Stomach (tissue), 9 donors: ENCODE measurements around the gene BMPR1B. TPM values are rescaled to one million over a fixed set of nuclear protein-coding genes. Genes with fewer than 3 reads are reported as not detected.

Experiments used
- DNase-seq, 2 donors: peaks; one replicate each; pipeline versions ENCODE4 v3.0.0 to v3.0.0-alpha.2; 2013 to 2019
- H3K27ac ChIP-seq, 5 donors: fragments of 200-600 bp in 4 of 5; sonication (generic) in 4 of 5; one replicate each; pipeline ENCODE4 v1.5.1; 2013 to 2019; ENCODE audit warnings: mild to moderate bottlenecking in 1 of 5, moderate library complexity in 1 of 5
- H3K27me3 ChIP-seq, 3 donors: fragments of 200-600 bp; sonication (generic); one replicate each; pipeline ENCODE4 v1.5.1; 2017 to 2019; ENCODE audit warnings: mixed run types in 1 of 3
- H3K36me3 ChIP-seq, 4 donors: fragments of 200-600 bp; sonication (generic); 1 replicate in 3 of 4; 2 replicates in 1 of 4; pipeline ENCODE4 v1.5.1; 2016 to 2019
- H3K4me1 ChIP-seq, 4 donors: fragments of 200-600 bp; sonication (generic); one replicate each; pipeline ENCODE4 v1.5.1; 2016 to 2019
- H3K4me3 ChIP-seq, 4 donors: fragments of 200-600 bp; sonication (generic) in 3 of 4; one replicate each; pipeline ENCODE4 v1.5.1; 2016 to 2019; ENCODE audit warnings: mild to moderate bottlenecking in 1 of 4
- H3K9me3 ChIP-seq, 4 donors: fragments of 200-600 bp; sonication (generic); one replicate each; pipeline ENCODE4 v1.5.1; 2016 to 2019
- EP300 ChIP-seq: sonication (generic); formaldehyde crosslinking; IDR thresholded peaks from one replicate; pipeline ENCODE4 v1.6.1; 2017; ENCODE audit warnings: antibody characterized with exemption
- POLR2A ChIP-seq, 4 donors: fragments of 450-650 bp; IDR thresholded peaks; one replicate each; pipeline ENCODE4 v1.6.1; 2016; ENCODE audit warnings: antibody characterized with exemption in 4 of 4, control low read depth in 2 of 4, mild to moderate bottlenecking in 1 of 4, moderate library complexity in 1 of 4
- POLR2AphosphoS5 ChIP-seq, 3 donors: sonication (generic); formaldehyde crosslinking; IDR thresholded peaks; one replicate each; pipeline ENCODE4 v1.6.1; 2016; ENCODE audit warnings: antibody characterized with exemption in 3 of 3
- WGBS, 5 donors: extraction: QIAGEN DNeasy Blood & Tissue Kit in 3 of 5; methylation state at CpG; one replicate each; pipeline versions ENCODE4 v1.1.5 to v1.1.7; 2013 to 2018; 5-methylcytosine and 5-hydroxymethylcytosine counted together
- intact Hi-C: fragments of 100-400 bp; cut with DNase I; formaldehyde crosslinking; loops from one replicate; pipeline ENCODE4 v1.15.1; 2023; ENCODE audit warnings: low total_unique reads
- polyA plus RNA-seq, 3 donors: library from polyadenylated mRNA; stranded (reverse); fragments of 200-250 nt; gene quantifications; one replicate each; pipeline ENCODE4 v1.2.3, GENCODE V29; 2013
- total RNA-seq, 5 donors: library from RNA; depleted of rRNA; stranded (reverse); fragments of >200 nt; gene quantifications; one replicate each; pipeline versions ENCODE4 v1.1.0 to v1.2.3, GENCODE V29; 2014 to 2016
- TF ChIP-seq, protein P1 (sequence below), 7 experiments: fragments of 450-650 bp in 4 of 7; fragments of 200-600 bp in 3 of 7; sonication (generic) in 3 of 7; IDR thresholded peaks; one replicate each; pipeline ENCODE4 v1.5.1; 2016 to 2019; ENCODE audit warnings: antibody characterized with exemption in 7 of 7, control low read depth in 2 of 7, mild to moderate bottlenecking in 1 of 7
- donor health status: healthy with polysubstance abuse.
- donor health status: Bipolar disorder and iron deficiency.
- donor health status: healthy.

BMPR1B gene
- total and polyA plus RNA-seq, 8 donors = 0.37 to 29.8 (median 1.5) TPM; not detected in 1

DNA sequence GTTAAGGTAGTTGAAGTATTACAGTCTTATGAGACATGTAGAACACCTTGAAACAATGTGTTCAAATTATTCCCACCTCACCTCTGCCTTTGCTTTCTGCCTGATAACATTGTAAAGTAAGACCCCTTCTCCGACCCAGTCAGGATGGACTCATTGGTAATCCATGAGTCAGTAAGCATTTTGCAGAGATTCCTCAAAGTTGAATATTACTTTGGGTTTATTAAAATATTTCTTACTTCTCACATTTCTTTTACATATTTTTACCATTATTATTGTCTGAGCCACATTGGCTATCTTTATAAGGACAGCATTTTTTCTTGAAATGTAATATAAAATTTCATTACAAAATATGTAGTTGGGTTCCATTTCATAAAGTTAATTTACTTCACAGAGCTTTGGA is 201.6 kb downstream of the BMPR1B start:
- WGBS, 5 donors = 92 to 97% (median 95%) methylated on average over 1 of the region's 1 CpG
- DNase-seq = no peak
- Histone ChIP-seq H3K27ac (no peak overlapping the region), H3K9me3 (no peaks in the 10 kb centered on the region), H3K36me3 (no peaks in the 10 kb centered on the region), H3K4me1 (no peaks in the 10 kb centered on the region), H3K27me3 (no peaks in the 10 kb centered on the region), H3K4me3 (no peak overlapping the region)
- TF ChIP-seq, protein P1, sequence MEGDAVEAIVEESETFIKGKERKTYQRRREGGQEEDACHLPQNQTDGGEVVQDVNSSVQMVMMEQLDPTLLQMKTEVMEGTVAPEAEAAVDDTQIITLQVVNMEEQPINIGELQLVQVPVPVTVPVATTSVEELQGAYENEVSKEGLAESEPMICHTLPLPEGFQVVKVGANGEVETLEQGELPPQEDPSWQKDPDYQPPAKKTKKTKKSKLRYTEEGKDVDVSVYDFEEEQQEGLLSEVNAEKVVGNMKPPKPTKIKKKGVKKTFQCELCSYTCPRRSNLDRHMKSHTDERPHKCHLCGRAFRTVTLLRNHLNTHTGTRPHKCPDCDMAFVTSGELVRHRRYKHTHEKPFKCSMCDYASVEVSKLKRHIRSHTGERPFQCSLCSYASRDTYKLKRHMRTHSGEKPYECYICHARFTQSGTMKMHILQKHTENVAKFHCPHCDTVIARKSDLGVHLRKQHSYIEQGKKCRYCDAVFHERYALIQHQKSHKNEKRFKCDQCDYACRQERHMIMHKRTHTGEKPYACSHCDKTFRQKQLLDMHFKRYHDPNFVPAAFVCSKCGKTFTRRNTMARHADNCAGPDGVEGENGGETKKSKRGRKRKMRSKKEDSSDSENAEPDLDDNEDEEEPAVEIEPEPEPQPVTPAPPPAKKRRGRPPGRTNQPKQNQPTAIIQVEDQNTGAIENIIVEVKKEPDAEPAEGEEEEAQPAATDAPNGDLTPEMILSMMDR (IDR thresholded peaks at IDR 0.05) = no peak
- no peak for TF ChIP-seq POLR2AphosphoS5 (IDR thresholded peaks at IDR 0.05)
- TF ChIP-seq EP300 = no peak
- TF ChIP-seq POLR2A (IDR thresholded peaks at IDR 0.05) = no peak
- intact Hi-C loops = no loop called here

DNA sequence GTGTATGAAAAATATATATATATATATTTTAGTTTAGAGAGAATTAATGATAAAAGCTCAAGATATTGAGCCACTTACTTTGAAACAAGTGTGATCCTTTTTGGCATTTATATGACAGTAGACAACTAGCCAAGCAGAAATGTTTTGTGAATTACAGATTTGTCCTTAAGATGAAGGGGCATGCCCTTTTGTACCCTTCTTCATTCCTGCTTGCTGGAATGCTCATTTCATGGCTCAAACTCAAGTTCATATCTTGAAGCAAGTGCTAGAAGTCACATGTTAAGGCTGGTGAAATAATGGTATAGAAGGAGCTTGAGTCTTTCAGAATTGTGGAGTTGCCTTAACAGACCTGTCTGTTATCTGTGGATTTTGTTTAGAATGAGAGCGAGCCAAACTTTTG is 203.0 kb downstream of the BMPR1B start:
- 50 to 81% (median 60%) methylated on average over 1 of the region's 1 CpG for WGBS, 5 donors
- Histone ChIP-seq H3K36me3 (no peaks in the 10 kb centered on the region), H3K27me3 (no peaks in the 10 kb centered on the region), H3K27ac (no peak overlapping the region), H3K4me1 (no peaks in the 10 kb centered on the region), H3K9me3 (no peaks in the 10 kb centered on the region), H3K4me3 (no peak overlapping the region)
- no peak for DNase-seq
- intact Hi-C loops = no loop called here
- TF ChIP-seq POLR2AphosphoS5 (IDR thresholded peaks at IDR 0.05) = no peak
- TF ChIP-seq POLR2A (IDR thresholded peaks at IDR 0.05) = no peak

DNA sequence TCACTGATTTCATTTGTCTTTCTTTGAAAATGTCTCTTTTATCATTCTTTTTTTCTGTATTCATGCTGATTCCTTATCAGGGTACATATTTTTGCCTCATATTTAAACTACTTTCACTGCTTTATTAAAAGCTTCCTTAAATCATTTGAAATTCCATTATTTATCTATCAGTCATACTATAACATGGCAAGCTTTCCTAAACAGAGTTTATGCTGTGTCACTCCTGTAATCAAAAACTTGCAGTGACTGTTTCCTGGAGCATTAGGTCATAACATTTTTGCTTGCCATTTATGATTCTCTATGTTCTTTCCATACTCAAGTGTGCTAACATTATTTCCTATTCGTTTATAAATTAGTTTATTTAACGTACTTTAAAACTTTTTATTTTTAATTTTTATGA is 203.7 kb downstream of the BMPR1B start:
- intact Hi-C loops = no loop called here
- 85 to 91% (median 88%) methylated on average over 2 of the region's 2 CpGs for WGBS, 5 donors

DNA sequence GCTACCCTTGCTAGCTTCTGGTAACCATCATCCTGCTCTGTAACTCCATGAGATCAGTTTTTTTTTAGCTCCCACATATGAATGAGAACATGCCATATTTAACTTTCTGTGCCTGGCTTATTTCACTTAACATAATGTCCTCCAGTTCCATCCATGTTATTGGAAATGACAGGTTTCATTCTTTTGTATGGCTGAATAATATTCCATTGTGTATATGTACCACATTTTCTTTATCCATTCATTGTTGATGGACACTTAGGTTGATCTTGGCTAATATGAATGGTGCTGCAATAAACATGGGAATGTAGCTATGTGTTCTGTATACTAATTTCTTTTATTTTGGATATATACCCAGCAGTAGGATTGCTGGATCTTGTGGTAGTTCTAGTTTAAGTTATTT is 204.7 kb downstream of the BMPR1B start:
- H3K4me3 ChIP-seq = no peak overlapping the region
- H3K36me3 ChIP-seq = no peaks in the 10 kb centered on the region
- H3K27ac ChIP-seq = no peak overlapping the region
- DNase-seq = no peak
- intact Hi-C loops = no loop called here
- H3K4me1 ChIP-seq = no peaks in the 10 kb centered on the region
- no peaks in the 10 kb centered on the region for H3K27me3 ChIP-seq
- H3K9me3 ChIP-seq = no peaks in the 10 kb centered on the region
- no peak for TF ChIP-seq POLR2A (IDR thresholded peaks at IDR 0.05)

More for the DNA sequence above, 203.7 kb downstream of the BMPR1B start:
- Histone ChIP-seq H3K4me1 (no peaks in the 10 kb centered on the region), H3K36me3 (no peaks in the 10 kb centered on the region), H3K9me3 (no peaks in the 10 kb centered on the region), H3K4me3 (no peak overlapping the region), H3K27ac (no peak overlapping the region), H3K27me3 (no peaks in the 10 kb centered on the region)
- peak in 1 of 2 donors; percentile 31 for DNase-seq
- TF ChIP-seq, protein P1 (IDR thresholded peaks at IDR 0.05) = no peak
- TF ChIP-seq EP300 (no peak), POLR2AphosphoS5 (IDR thresholded peaks at IDR 0.05) (no peak), POLR2A (IDR thresholded peaks at IDR 0.05) (no peak)

DNA sequence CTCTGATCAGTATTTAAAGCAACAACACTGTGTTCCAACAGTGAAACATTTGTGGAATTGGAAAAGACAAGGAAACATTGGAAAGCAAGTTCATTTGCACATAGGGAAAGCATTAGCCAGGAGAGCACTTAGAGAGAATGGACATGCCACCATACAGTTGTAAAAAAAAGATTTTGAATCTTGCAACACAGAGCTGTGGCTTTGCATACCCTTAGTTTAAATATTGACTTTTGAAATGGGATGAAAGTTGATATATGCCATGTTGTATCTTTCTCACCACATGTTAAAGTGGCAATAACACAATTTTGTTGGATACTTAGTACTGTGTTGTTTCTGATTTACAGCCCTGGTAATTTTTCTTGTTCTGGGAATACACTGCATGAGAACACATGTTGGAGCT is 208.1 kb downstream of the BMPR1B start:
- TF ChIP-seq, protein P1 (IDR thresholded peaks at IDR 0.05) = no peak
- TF ChIP-seq EP300 = no peak
- no peak for TF ChIP-seq POLR2A (IDR thresholded peaks at IDR 0.05)
- TF ChIP-seq POLR2AphosphoS5 (IDR thresholded peaks at IDR 0.05) = no peak
- no peak overlapping the region for H3K4me3 ChIP-seq
- no peaks in the 10 kb centered on the region for H3K36me3 ChIP-seq
- DNase-seq = no peak
- H3K9me3 ChIP-seq = no peaks in the 10 kb centered on the region
- H3K4me1 ChIP-seq = no peaks in the 10 kb centered on the region
- no peak overlapping the region for H3K27ac ChIP-seq
- no peaks in the 10 kb centered on the region for H3K27me3 ChIP-seq
- intact Hi-C loops = no loop called here

DNA sequence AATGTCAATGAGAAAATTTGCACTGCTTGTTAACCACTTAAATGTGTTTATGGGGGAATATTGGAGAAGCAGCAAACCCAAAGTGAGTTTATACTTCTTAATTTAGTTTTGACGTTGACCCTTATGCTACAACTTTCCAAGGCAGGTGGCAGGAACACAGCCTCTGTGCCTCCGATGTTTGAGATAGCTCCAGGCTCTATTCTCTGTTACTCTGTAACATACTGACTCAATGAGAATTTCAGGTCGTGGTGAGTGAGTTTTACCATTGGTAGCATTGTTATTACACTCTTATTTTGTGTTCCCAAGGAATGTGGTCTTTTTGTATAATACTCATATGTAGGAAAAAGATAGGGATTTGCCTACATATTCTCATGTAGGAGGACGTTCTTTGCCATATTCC is 210.7 kb downstream of the BMPR1B start:
- no peak overlapping the region for H3K27ac ChIP-seq
- H3K9me3 ChIP-seq = no peaks in the 10 kb centered on the region
- intact Hi-C loops = no loop called here
- no peaks in the 10 kb centered on the region for H3K36me3 ChIP-seq
- TF ChIP-seq POLR2AphosphoS5 (IDR thresholded peaks at IDR 0.05) (no peak), POLR2A (IDR thresholded peaks at IDR 0.05) (no peak), EP300 (no peak)
- TF ChIP-seq, protein P1 (IDR thresholded peaks at IDR 0.05) = no peak
- no peaks in the 10 kb centered on the region for H3K4me1 ChIP-seq
- no peak overlapping the region for H3K4me3 ChIP-seq
- H3K27me3 ChIP-seq = no peaks in the 10 kb centered on the region
- 69 to 83% (median 79%) methylated on average over 4 of the region's 4 CpGs for WGBS, 5 donors
- no peak for DNase-seq
